Measurements from ENCODE around the gene CDK5R1.
A peak's percentile ranks its signal among the peaks of the same experiment; 100 is the strongest.

CDK5R1 gene

DNA sequence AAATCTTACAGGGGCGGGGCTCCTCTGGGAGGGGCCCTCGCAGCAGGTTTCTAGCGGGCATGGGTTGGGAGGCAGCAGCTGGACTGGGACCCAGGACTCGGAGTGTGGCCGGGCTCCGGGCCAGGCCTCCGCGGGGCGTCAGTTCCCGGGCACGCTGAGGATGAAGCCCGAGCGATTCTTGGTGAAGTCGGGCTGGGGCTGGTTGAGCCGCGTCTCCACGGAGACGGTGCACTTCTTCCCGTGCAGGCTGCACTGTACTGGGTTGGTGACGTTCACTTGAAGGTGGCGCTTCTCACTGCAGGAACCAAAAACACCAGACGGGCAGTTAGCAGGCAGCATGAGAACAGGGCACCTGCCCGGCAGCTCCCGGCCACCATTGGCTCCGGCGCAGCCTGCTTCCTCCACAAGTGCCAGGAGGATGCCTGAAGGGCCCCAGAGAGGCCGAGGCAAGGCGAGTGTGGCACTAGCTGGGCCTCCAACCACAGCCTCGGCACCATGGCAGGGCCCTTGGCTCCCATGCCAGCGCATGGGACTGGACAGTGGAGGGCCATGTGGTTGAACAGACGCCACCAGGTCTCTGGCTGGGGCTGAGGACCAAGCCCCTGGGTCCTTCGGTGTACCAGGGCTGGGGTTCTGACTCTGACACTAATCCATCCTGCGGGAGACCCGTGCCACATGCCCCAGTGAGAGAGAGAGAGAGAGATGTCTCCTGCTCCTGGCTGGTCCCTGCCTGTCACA, 8.0 kb downstream of the CDK5R1 start:
- DNase-seq = no peak

- no peak for DNase-seq
These were observed 8.8 kb downstream of the CDK5R1 start for GRCh38 chr17:32495359-32496231.

DNA sequence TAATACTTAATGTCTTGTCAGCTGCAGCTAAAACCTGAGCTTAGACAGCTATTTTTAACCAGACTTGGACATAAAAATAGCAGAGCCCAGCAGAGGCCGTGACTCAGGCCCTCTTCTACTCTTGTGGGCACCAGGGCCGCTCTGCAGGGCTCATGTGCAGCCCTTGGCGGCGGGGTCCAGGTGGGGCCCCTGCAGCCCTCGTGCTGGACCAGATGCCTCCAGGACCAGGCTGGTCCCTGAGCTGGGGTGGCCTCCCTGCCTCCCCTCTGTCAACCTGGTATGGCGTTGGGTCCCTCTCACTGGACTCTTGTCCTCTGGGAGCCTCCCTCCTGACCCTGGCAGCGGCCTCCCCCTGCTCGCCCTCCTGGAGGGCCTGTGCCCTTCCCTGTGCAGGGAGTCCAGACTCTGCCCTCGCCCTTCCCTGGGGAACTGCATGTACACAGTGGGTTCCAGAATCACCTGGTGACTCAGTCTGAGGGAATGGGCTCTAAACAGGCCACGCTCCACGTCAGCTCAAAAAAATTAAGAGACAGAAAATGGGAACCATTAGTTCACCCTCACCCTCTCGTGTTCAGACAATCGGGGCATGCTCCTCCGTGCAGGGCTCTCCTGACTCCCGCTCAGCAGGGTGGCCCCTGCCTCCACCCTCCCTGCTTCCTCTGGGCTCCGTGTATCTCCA, 9.7 kb downstream of the CDK5R1 start:
- peak; percentile 88 for DNase-seq

- peak; percentile 34 for DNase-seq
These were observed 10.8 kb downstream of the CDK5R1 start for GRCh38 chr17:32497431-32498205.

GRCh38 chr17:32498391-32498790, 11.6 kb downstream of the CDK5R1 start:
- DNase-seq = no peak

- DNase-seq = no peak
These were observed 15.2 kb downstream of the CDK5R1 start for GRCh38 chr17:32502013-32502412.

DNA sequence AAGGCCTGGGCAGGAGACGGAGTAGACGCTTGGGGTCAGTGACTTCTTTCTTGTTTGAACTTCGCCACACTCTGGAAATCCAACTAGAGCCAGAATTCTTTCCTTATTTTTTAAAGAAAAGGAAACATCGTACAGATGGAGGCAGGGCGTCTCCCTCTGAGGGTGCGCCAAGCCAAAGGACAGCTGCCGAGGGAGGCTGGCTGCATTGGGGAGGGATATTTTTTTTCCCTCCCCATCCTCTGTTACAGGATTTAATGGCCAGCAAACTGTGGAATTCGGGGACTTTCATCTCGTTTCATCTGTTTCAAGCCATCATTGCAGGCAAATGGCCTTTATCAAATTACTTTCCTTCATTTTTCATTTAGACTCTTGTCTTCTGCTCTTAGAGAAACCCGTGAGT, 15.9 kb downstream of the CDK5R1 start:
- DNase-seq = no peak

DNA sequence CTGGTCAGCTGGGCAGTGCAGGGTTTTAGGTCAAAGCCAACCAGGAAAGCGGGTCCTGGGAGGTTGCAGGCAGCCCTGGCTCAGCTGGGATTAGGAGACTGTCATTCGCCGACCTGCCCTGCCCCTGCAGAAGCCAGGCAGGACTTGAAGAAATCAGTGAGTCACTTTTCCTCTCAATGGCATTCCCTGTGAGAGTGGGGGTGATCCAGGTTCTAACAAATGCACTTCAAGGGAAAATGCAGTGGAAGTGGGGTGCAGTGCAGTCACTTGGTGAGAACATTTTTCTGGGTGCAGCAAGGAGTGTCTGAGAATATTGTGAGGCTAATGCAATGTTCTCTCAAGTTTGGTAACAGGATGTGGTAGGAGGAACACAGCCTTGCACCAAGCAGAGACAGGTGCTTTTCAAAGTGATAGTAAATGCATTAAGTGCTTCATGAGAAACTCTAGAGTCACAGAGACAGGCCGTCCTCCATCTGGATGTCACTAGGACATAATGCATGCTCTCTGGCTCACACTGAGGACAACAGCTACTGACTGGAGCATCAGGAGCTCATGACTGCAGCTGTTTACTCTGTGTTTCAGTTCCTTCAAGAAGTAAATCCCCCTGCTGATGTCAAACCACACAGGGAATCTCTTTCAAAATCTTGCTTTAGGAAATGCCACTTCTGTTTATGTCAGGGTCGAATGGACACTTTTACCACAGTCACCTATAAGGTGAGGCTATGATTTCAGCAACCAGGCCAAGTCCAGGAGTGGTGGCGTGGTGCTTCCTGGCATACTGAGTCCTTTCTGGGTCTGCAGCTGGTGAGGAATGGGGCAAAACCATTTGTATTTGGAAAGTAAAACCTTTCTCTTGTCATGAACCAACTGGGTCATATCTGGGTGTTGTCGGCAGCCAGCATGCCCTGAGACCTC, 16.7 kb downstream of the CDK5R1 start:
- no peak for DNase-seq

DNA sequence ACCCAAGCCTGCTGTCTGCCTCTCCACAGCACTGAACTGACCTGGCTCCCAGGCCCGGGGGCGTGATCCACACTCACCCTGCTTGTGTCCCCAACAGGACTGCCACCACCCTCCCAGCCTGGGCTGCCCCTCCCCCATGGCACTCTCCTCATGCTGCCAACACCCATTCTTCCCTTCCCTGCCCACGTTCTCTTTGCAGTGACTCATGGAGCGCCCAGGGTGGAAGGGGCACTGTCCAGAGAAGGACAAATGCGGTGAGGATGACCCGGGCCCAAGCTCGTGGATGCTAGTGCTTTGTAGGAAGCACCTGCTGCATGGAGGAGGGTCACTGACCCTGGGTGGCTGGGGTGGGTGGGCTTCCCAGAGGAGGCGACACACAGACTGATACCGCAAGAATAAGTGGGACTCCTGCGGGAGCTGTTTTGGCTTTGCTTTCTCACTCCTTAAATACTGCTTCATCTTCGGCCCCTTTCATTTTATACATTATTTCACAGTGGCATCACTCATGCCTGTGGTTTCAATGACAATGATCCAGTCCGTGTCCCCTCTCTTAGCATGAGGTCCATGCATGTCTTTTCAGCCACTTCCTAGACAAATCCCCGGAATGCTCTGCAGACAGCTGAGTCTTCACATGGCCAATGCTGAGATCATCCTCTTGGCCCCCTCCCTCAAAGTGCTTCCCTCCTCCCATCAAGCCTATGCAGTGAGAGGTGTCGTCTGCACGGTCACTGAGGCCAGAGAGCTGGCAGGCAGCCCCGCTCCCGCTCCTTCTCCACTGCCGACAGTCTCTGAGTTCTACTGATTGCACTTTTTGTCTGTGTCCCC, 17.6 kb downstream of the CDK5R1 start:
- peak; percentile 61 for DNase-seq

GRCh38 chr17:32508926-32509325, 22.1 kb downstream of the CDK5R1 start:
- DNase-seq = no peak

GRCh38 chr17:32510466-32510865, 23.7 kb downstream of the CDK5R1 start:
- DNase-seq = no peak

GRCh38 chr17:32512328-32512727, 25.5 kb downstream of the CDK5R1 start:
- no peak for DNase-seq

- no peak for DNase-seq
These were observed 26.8 kb downstream of the CDK5R1 start for GRCh38 chr17:32513579-32513978.

- DNase-seq = no peak
These were observed 27.8 kb downstream of the CDK5R1 start for GRCh38 chr17:32514606-32515005.

GRCh38 chr17:32515677-32516383, 29.0 kb downstream of the CDK5R1 start:
- DNase-seq = no peak

- no peak for DNase-seq
These were observed 29.7 kb downstream of the CDK5R1 start for GRCh38 chr17:32516450-32516849.

GRCh38 chr17:32516940-32517701, 30.3 kb downstream of the CDK5R1 start:
- no peak for DNase-seq

DNA sequence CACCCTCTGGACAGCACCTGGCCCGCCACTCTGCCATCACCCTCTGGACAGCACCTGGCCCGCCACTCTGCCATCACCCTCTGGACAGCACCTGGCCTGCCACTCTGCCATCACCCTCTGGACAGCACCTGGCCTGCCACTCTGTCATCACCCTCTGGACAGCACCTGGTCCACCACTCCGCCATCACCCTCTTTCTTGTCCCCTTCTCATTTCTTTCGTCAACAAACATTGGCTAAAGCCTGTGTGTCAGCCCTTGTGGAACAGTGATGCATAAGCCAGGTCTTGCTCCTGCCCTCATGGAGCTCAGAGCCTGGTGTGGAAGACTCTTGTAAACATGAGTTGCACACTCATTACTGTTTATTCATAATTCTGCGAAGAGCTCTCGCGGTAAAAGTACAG, 31.2 kb downstream of the CDK5R1 start:
- DNase-seq = no peak

- DNase-seq = no peak
These were observed 31.9 kb downstream of the CDK5R1 start for GRCh38 chr17:32518646-32519227.
